SK-N-MC (cell line): ENCODE data around the gene PC.

Experiments used
- DNase-seq: peaks from one replicate; pipeline ENCODE4 v3.0.0-alpha.2; 2011; ENCODE audit warnings: low read depth, low spot score
- H3K27ac ChIP-seq: fragments of 200-600 bp; sonication (generic); 2 replicates; pipeline ENCODE4 v1.5.1; 2016; ENCODE audit warnings: mixed run types
- H3K36me3 ChIP-seq: fragments of 200-600 bp; sonication (generic); 2 replicates; pipeline ENCODE4 v1.6.1; 2017; ENCODE audit warnings: antibody characterized with exemption, low read length, mixed read lengths; ENCODE audit not compliant: insufficient read depth
- H3K4me3 ChIP-seq: fragments of 200-600 bp; sonication (generic); 2 replicates; pipeline ENCODE4 v1.5.1; 2016
- H3K9ac ChIP-seq: fragments of 200-600 bp; sonication (generic); 2 replicates; pipeline ENCODE4 v1.8.0; 2017; ENCODE audit warnings: mixed run types, mixed read lengths; ENCODE audit not compliant: insufficient read length
- H3K9me3 ChIP-seq: fragments of 200-600 bp; sonication (generic); 2 replicates; pipeline ENCODE4 v1.6.1; 2017; ENCODE audit warnings: low read depth, mild to moderate bottlenecking, antibody characterized with exemption, low read length, moderate library complexity, mixed read lengths
- EZH2 ChIP-seq: fragments of 200-600 bp; sonication (generic); IDR thresholded peaks from one replicate; pipeline ENCODE4 v1.6.1; 2017; ENCODE audit warnings: antibody characterized with exemption
- FOXP2 ChIP-seq: optimal IDR thresholded peaks from 2 replicates; pipeline ENCODE3; 2011; ENCODE audit warnings: mild to moderate bottlenecking, moderate library complexity; ENCODE audit not compliant: insufficient read depth; ENCODE audit errors: extremely low read length, control extremely low read depth
- POLR2AphosphoS5 ChIP-seq: IDR thresholded peaks from 2 replicates; pipeline ENCODE4 v1.6.1; 2012; ENCODE audit warnings: mild to moderate bottlenecking, low read depth, low read length, borderline replicate concordance

The PC gene

GRCh38 chr11:66983275-66983924, 25.2 kb upstream of the PC start:
- no peak overlapping the region for H3K27ac ChIP-seq
- H3K9me3 ChIP-seq = no peaks in the 10 kb centered on the region
- TF ChIP-seq POLR2AphosphoS5 (no peak), FOXP2 (no peak), EZH2 (no peak)

GRCh38 chr11:66981976-66982578, 23.9 kb upstream of the PC start:
- H3K4me3 ChIP-seq = no peak overlapping the region

More at GRCh38 chr11:66983275-66983924, 25.2 kb upstream of the PC start:
- Histone ChIP-seq H3K9ac (no peak overlapping the region), H3K36me3 (no peaks in the 10 kb centered on the region), H3K4me3 (no peak overlapping the region)
- DNase-seq = no peak

DNA sequence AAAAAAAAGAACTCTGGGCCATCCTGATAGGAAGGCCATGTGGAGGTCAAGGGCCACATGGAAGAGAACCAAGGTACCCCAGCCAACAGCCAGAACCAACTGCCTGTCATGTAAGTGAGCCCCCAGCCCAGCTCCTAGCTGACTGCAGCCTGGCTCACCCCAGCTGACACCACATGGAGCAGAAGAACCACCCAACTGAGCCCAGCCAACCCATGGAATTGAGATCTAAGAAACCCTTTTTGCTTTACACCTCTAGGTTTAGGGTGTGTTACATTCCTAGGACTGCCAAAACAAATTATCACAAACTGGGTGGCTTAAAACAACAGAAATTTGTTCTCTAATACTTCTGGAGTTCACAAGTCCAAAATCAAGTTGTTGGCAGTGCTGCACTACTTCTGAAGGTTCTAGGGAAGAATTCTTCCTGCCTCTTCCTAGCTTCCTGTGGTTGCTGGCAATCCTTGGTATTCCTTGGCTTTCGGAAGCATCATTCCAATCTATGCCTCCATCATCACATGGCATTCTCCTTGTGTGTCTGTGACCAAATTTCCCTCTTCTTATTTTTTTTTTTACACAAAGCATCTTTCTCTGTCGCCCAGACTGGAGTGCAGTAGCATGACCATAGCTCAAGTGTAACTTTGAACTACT, 21.3 kb upstream of the PC start:
- TF ChIP-seq POLR2AphosphoS5 (no peak), EZH2 (no peak), FOXP2 (no peak)
- no peak for DNase-seq

More at GRCh38 chr11:66981976-66982578, 23.9 kb upstream of the PC start:
- DNase-seq = no peak
- Histone ChIP-seq H3K36me3 (no peaks in the 10 kb centered on the region), H3K9me3 (no peaks in the 10 kb centered on the region), H3K27ac (no peak overlapping the region), H3K9ac (no peak overlapping the region)
- TF ChIP-seq EZH2 (no peak), POLR2AphosphoS5 (no peak), FOXP2 (no peak)

GRCh38 chr11:66978717-66979116, 20.5 kb upstream of the PC start:
- Histone ChIP-seq H3K4me3 (no peak overlapping the region), H3K27ac (no peak overlapping the region), H3K9me3 (no peaks in the 10 kb centered on the region), H3K36me3 (no peaks in the 10 kb centered on the region), H3K9ac (no peak overlapping the region)
- TF ChIP-seq EZH2 = no peak
- no peak for TF ChIP-seq POLR2AphosphoS5
- TF ChIP-seq FOXP2 = no peak
- no peak for DNase-seq

More for the DNA sequence above, 21.3 kb upstream of the PC start:
- Histone ChIP-seq H3K27ac (no peak overlapping the region), H3K9ac (no peak overlapping the region), H3K36me3 (no peaks in the 10 kb centered on the region), H3K9me3 (no peaks in the 10 kb centered on the region), H3K4me3 (no peak overlapping the region)

DNA sequence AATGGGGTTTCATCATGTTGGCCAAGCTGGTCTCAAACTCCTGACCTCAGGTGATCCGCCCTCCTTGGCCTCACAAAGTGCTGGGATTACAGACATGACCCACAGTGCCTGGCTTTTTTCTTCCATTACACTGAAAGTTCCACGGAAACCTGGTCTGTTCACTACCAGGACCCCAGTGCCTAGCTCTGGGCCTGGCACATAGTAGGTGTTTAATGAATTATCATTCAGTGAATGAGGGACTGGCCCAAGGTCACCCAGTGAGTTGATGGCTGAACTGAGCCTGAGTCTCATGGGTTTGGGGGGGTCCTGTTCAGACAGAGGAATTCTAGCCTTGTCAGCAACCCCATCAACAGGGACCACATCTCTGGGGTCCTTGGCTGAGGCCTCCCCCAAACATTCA, 20.0 kb upstream of the PC start:
- Histone ChIP-seq H3K9ac (no peak overlapping the region), H3K27ac (no peak overlapping the region), H3K9me3 (no peaks in the 10 kb centered on the region), H3K36me3 (no peaks in the 10 kb centered on the region), H3K4me3 (no peak overlapping the region)
- no peak for DNase-seq
- TF ChIP-seq POLR2AphosphoS5 (no peak), EZH2 (no peak), FOXP2 (no peak)

DNA sequence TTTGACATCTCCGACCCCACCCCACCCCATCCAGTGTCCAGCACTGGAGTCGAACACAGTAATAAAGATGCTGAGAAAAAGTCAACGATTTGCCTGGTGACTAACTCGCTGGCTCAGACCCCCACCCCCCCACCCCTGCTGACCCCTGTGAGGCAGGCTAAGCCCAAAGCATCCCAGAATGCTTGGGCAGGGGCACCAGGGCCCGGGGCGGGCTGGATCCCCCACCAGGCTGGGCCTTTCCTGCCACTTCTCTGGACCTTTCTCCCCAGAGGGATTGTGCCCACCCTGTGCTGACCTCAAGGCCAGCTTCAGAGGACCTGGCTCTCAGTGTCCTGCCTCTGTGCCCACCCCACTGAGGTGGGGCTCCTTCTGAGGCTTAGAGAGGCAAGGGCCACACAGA, 18.7 kb upstream of the PC start:
- no peak overlapping the region for H3K27ac ChIP-seq
- no peak overlapping the region for H3K4me3 ChIP-seq
- no peak for DNase-seq
- no peak overlapping the region for H3K9ac ChIP-seq
- no peaks in the 10 kb centered on the region for H3K9me3 ChIP-seq
- no peak for TF ChIP-seq FOXP2
- no peak for TF ChIP-seq EZH2
- TF ChIP-seq POLR2AphosphoS5 = no peak
- H3K36me3 ChIP-seq = no peaks in the 10 kb centered on the region

DNA sequence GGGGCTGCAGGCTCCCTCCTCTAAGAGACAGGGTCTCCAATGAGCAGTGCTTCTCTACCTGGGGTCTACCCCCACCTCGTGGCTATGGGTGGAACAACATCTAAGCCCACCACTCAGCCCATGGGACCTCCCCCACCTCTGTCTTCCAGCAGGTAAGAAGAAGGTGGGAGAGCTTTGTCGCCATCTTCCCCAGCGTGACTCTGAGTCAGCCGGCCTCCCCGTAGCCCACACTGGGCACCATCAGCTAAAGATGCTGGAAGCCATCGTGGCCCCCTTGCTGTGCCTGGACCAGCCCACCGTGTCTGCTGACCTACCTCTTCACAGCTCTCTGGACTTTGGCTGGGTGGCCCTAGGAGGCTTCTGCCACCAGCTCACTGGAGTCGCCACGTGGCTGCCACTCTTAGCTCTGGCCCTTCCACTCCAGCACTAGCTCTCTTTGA, 17.9 kb upstream of the PC start:
- TF ChIP-seq POLR2AphosphoS5 = no peak
- TF ChIP-seq EZH2 = no peak
- TF ChIP-seq FOXP2 = no peak
- DNase-seq = no peak
- Histone ChIP-seq H3K9ac (no peak overlapping the region), H3K9me3 (no peaks in the 10 kb centered on the region), H3K4me3 (no peak overlapping the region), H3K36me3 (no peaks in the 10 kb centered on the region), H3K27ac (no peak overlapping the region)

DNA sequence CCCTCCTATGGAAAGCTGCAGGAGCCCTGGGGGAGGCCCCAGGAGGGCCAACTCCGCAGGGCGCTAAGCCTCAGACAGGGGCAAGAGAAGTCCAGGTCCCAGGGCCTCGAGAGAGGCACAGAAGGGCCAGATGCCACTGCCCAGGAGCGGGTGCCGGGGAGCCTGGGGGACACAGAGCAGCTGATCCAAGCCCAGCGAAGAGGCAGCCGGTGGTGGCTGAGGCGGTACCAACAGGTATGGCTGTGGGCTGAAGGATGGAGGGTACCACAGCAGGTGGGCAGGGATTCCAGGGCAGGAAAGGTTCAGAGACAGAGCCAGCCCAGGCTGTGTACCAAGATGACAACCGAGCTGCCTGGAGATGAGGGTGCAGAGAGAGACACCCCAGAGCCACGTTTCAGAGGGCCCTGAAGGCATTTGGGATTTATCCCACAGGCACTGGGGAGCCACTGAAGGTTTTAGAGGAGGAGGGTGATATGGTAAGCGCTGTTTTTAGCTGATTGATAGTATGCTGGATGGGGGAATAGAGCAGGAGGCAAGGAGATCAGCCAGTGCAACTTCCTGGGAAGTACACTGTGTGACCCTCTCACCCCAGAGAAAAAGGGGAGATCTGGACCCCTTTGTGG, 17.3 kb upstream of the PC start:
- TF ChIP-seq EZH2 = no peak
- TF ChIP-seq FOXP2 = no peak
- no peak for TF ChIP-seq POLR2AphosphoS5
- no peaks in the 10 kb centered on the region for H3K36me3 ChIP-seq
- DNase-seq = no peak
- H3K4me3 ChIP-seq = no peak overlapping the region
- H3K9ac ChIP-seq = no peak overlapping the region
- no peak overlapping the region for H3K27ac ChIP-seq
- H3K9me3 ChIP-seq = no peaks in the 10 kb centered on the region
